OCI-LY1 (cell line): ENCODE measurements around the gene EPDR1.
"Not testable (repeated sequence)": the region's sequence is repeated elsewhere in the genome, so short reads cannot be mapped to it uniquely, and the experiment has no call there.

Experiments
- H2AFZ ChIP-seq: fragments of 200-600 bp; sonication (generic), shearing (Covaris generic); 2 replicates; pipeline ENCODE4 v1.6.0; 2014; ENCODE audit warnings: antibody characterized with exemption, mild to moderate bottlenecking, low read length
- H3F3A ChIP-seq: fragments of 200-600 bp; sonication (generic), shearing (Covaris generic); 2 replicates; pipeline ENCODE4 v1.6.0; 2014; ENCODE audit warnings: mild to moderate bottlenecking, antibody characterized with exemption, low read length, moderate library complexity; ENCODE audit not compliant: insufficient read depth
- H3K27ac ChIP-seq: fragments of 200-600 bp; sonication (generic); 2 replicates; pipeline ENCODE4 v1.5.1; 2014; ENCODE audit warnings: low read length, mixed run types, mild to moderate bottlenecking, low read depth; ENCODE audit not compliant: poor library complexity, severe bottlenecking
- H3K27me3 ChIP-seq: fragments of 200-600 bp; sonication (generic); 2 replicates; pipeline ENCODE4 v1.6.0; 2014; ENCODE audit warnings: antibody characterized with exemption, mild to moderate bottlenecking, low read length, moderate library complexity; ENCODE audit not compliant: insufficient read depth
- H3K36me3 ChIP-seq: fragments of 200-600 bp; sonication (generic); 2 replicates; pipeline ENCODE4 v1.6.1; 2014; ENCODE audit warnings: mild to moderate bottlenecking, antibody characterized with exemption, low read length, moderate library complexity, mixed read lengths; ENCODE audit not compliant: insufficient read depth
- H3K4me1 ChIP-seq: fragments of 200-600 bp; sonication (generic); 2 replicates; pipeline ENCODE4 v1.5.1; 2014; ENCODE audit warnings: mild to moderate bottlenecking, low read length, moderate library complexity; ENCODE audit not compliant: insufficient read depth, severe bottlenecking
- H3K4me2 ChIP-seq: fragments of 200-600 bp; sonication (generic), shearing (Covaris generic); 2 replicates; pipeline ENCODE4 v1.6.1; 2014; ENCODE audit warnings: low read length
- H3K4me3 ChIP-seq: fragments of 200-600 bp; sonication (generic); 2 replicates; pipeline ENCODE4 v1.5.1; 2014; ENCODE audit warnings: low read length, low read depth, mild to moderate bottlenecking, mixed read lengths; ENCODE audit not compliant: poor library complexity, severe bottlenecking
- H3K79me2 ChIP-seq: fragments of 200-600 bp; shearing (Covaris generic); 2 replicates; pipeline ENCODE4 v1.6.1; 2016; ENCODE audit warnings: mixed run types, low read length, mixed read lengths; ENCODE audit not compliant: insufficient read depth
- H3K9ac ChIP-seq: fragments of 200-600 bp; sonication (generic), shearing (Covaris generic); 2 replicates; pipeline ENCODE4 v1.6.1; 2014; ENCODE audit warnings: mild to moderate bottlenecking, low read length, mixed read lengths
- H3K9me2 ChIP-seq: fragments of 200-600 bp; sonication (generic), shearing (Covaris generic); 2 replicates; pipeline ENCODE4 v1.6.1; 2014; ENCODE audit warnings: low read depth, mild to moderate bottlenecking, low read length, mixed read lengths
- H3K9me3 ChIP-seq: fragments of 200-600 bp; shearing (Covaris generic); 2 replicates; pipeline ENCODE4 v1.6.1; 2014; ENCODE audit warnings: low read length, mixed read lengths
- H4K20me1 ChIP-seq: fragments of 200-600 bp; sonication (generic), shearing (Covaris generic); 2 replicates; pipeline ENCODE4 v1.6.0; 2016; ENCODE audit warnings: mild to moderate bottlenecking, low read length; ENCODE audit not compliant: insufficient read depth
- CTCF ChIP-seq: fragments of 200-600 bp; sonication (generic), shearing (Covaris generic); IDR thresholded peaks from 2 replicates; pipeline ENCODE4 v1.5.1; 2017; ENCODE audit warnings: mild to moderate bottlenecking, antibody characterized with exemption, low read length, moderate library complexity, mixed read lengths
- EZH2 ChIP-seq: fragments of 200-600 bp; sonication (generic), shearing (Covaris generic); IDR thresholded peaks from 2 replicates; pipeline ENCODE4 v1.8.0; 2017; ENCODE audit warnings: borderline replicate concordance, mixed run types, mild to moderate bottlenecking, antibody characterized with exemption, low read length, moderate library complexity, mixed read lengths

Gene EPDR1

GRCh38 chr7:37947138-37947940, 26.9 kb downstream of the EPDR1 start:
- H3K27me3 ChIP-seq = no peaks in the 10 kb centered on the region; the same call in 1 of the 2 replicates
- no peaks in the 10 kb centered on the region for H3K36me3 ChIP-seq
- H3K4me1 ChIP-seq = no peaks in the 10 kb centered on the region
- no peak overlapping the region for H3K4me3 ChIP-seq
- H3K9me3 ChIP-seq = no peaks in the 10 kb centered on the region
- no peak for TF ChIP-seq EZH2
- no peaks in the 10 kb centered on the region for H3K79me2 ChIP-seq
- H4K20me1 ChIP-seq = no peaks in the 10 kb centered on the region
- no peak overlapping the region for H3K27ac ChIP-seq
- no peaks in the 10 kb centered on the region for H3K9me2 ChIP-seq
- H3K4me2 ChIP-seq = no peak overlapping the region
- no peaks in the 10 kb centered on the region for H3F3A ChIP-seq
- H3K9ac ChIP-seq = no peak overlapping the region
- H2AFZ ChIP-seq = no peak overlapping the region

GRCh38 chr7:37947941-37948210, 27.4 kb downstream of the EPDR1 start:
- Histone ChIP-seq H3K4me3 (no peak overlapping the region), H3K9ac (no peak overlapping the region), H2AFZ (no peak overlapping the region), H3K9me3 (no peaks in the 10 kb centered on the region), H3K27me3 (no peaks in the 10 kb centered on the region; the same call in 1 of the 2 replicates), H3F3A (no peaks in the 10 kb centered on the region), H4K20me1 (no peaks in the 10 kb centered on the region), H3K9me2 (no peaks in the 10 kb centered on the region), H3K79me2 (no peaks in the 10 kb centered on the region), H3K27ac (no peak overlapping the region), H3K4me1 (no peaks in the 10 kb centered on the region), H3K4me2 (no peak overlapping the region), H3K36me3 (no peaks in the 10 kb centered on the region)
- no peak for TF ChIP-seq CTCF
- TF ChIP-seq EZH2 = no peak

GRCh38 chr7:37952240-37952639, 31.8 kb downstream of the EPDR1 start:
- H3K27ac ChIP-seq = no peak overlapping the region
- TF ChIP-seq CTCF (no peak), EZH2 (no peak)
- no peaks in the 10 kb centered on the region for H3K9me3 ChIP-seq
- no peak overlapping the region for H3K9ac ChIP-seq
- no peak overlapping the region for H3K4me2 ChIP-seq
- no peaks in the 10 kb centered on the region for H4K20me1 ChIP-seq
- no peak overlapping the region for H3K4me3 ChIP-seq
- H3K9me2 ChIP-seq = no peaks in the 10 kb centered on the region
- H3K79me2 ChIP-seq = no peaks in the 10 kb centered on the region
- no peaks in the 10 kb centered on the region for H3K36me3 ChIP-seq
- H2AFZ ChIP-seq = no peak overlapping the region
- H3K27me3 ChIP-seq = no peaks in the 10 kb centered on the region
- H3K4me1 ChIP-seq = no peaks in the 10 kb centered on the region
- no peaks in the 10 kb centered on the region for H3F3A ChIP-seq

GRCh38 chr7:37954217-37954616, 33.8 kb downstream of the EPDR1 start:
- not testable (repeated sequence) for H3K9ac ChIP-seq, H4K20me1 ChIP-seq, H3K27ac ChIP-seq, H3K4me3 ChIP-seq, H3K36me3 ChIP-seq, H3K4me2 ChIP-seq, H2AFZ ChIP-seq, H3K9me3 ChIP-seq, H3K9me2 ChIP-seq, H3K4me1 ChIP-seq, H3K27me3 ChIP-seq, H3K79me2 ChIP-seq, H3F3A ChIP-seq
